Mesendoderm (in vitro differentiated cells): Measurements from ENCODE around the gene CD81.

Experiments used
- DNase-seq: peaks from one replicate; pipeline ENCODE4 v3.0.0; 2013
- H2AK5ac ChIP-seq: 2 replicates; pipeline ENCODE4 v1.6.1; 2013; ENCODE audit warnings: low read length, inconsistent platforms
- H2BK120ac ChIP-seq: 2 replicates; pipeline ENCODE4 v1.6.1; 2013; ENCODE audit warnings: low read depth, mild to moderate bottlenecking, low read length, moderate library complexity, mixed read lengths
- H2BK15ac ChIP-seq: replicated peaks from 2 replicates; pipeline ENCODE4 v1.6.1; 2013; ENCODE audit warnings: low read depth, mild to moderate bottlenecking, moderate library complexity
- H2BK5ac ChIP-seq: 2 replicates; pipeline ENCODE4 v1.6.1; 2013; ENCODE audit warnings: low read length, inconsistent platforms
- H3K18ac ChIP-seq: 2 replicates; pipeline ENCODE4 v1.6.1; 2013; ENCODE audit warnings: mild to moderate bottlenecking, low read length, mixed read lengths
- H3K23ac ChIP-seq: one replicate; pipeline ENCODE4 v1.6.1; 2013; ENCODE audit warnings: low read length
- H3K27ac ChIP-seq: 2 replicates; pipeline ENCODE4 v1.5.1; 2013; ENCODE audit warnings: low read depth, mild to moderate bottlenecking, inconsistent platforms, low read length, moderate library complexity
- H3K27me3 ChIP-seq: 2 replicates; pipeline ENCODE4 v1.6.1; 2013; ENCODE audit warnings: low read length, control low read depth, mild to moderate bottlenecking, inconsistent platforms; ENCODE audit not compliant: insufficient read depth, poor library complexity
- H3K36me3 ChIP-seq: 2 replicates; pipeline ENCODE4 v1.6.1; 2013; ENCODE audit warnings: low read length, inconsistent platforms; ENCODE audit not compliant: control insufficient read depth, insufficient read depth
- H3K4ac ChIP-seq: one replicate; pipeline ENCODE4 v1.6.1; 2013; ENCODE audit warnings: low read depth, mild to moderate bottlenecking, low read length, moderate library complexity
- H3K4me1 ChIP-seq: 2 replicates; pipeline ENCODE4 v1.6.1; 2013; ENCODE audit warnings: low read depth, low read length, inconsistent platforms; ENCODE audit not compliant: control insufficient read depth
- H3K4me2 ChIP-seq: 2 replicates; pipeline ENCODE4 v1.6.1; 2013; ENCODE audit warnings: low read length
- H3K4me3 ChIP-seq: 2 replicates; pipeline ENCODE4 v1.5.1; 2013; ENCODE audit warnings: mild to moderate bottlenecking, low read length
- H3K56ac ChIP-seq: one replicate; pipeline ENCODE4 v1.6.1; 2013; ENCODE audit warnings: low read length
- H3K79me1 ChIP-seq: 2 replicates; pipeline ENCODE4 v1.6.1; 2013; ENCODE audit warnings: low read length, inconsistent platforms
- H3K79me2 ChIP-seq: 2 replicates; pipeline ENCODE4 v1.6.1; 2013; ENCODE audit warnings: mild to moderate bottlenecking, low read length; ENCODE audit not compliant: control insufficient read depth, insufficient read depth
- H3K9ac ChIP-seq: 2 replicates; pipeline ENCODE4 v1.6.1; 2013; ENCODE audit warnings: low read length, inconsistent platforms
- H4K5ac ChIP-seq: one replicate; pipeline ENCODE4 v1.6.1; 2013; ENCODE audit warnings: low read length
- H4K8ac ChIP-seq: one replicate; pipeline ENCODE4 v1.6.1; 2013; ENCODE audit warnings: low read depth, mild to moderate bottlenecking, control low read depth, low read length, moderate library complexity
- WGBS: extraction: QIAGEN DNeasy Blood & Tissue Kit; methylation state at CpG from one replicate; pipeline ENCODE4 v1.1.7; 2013; ENCODE audit warnings: low lambda C conversion rate, missing lambda C conversion rate; ENCODE audit not compliant: insufficient coverage; ENCODE audit errors: extremely low coverage; 5-methylcytosine and 5-hydroxymethylcytosine counted together

The CD81 gene

GRCh38 chr11:2436013-2436520 lies 59.0 kb downstream of the CD81 start:
- no CpG with 5 or more reads among the region's 10 CpGs for WGBS
- no peak for DNase-seq
- Histone ChIP-seq H3K23ac (no peak overlapping the region), H4K8ac (no peak overlapping the region), H3K18ac (no peak overlapping the region), H3K79me2 (no peaks in the 10 kb centered on the region), H3K79me1 (no peaks in the 10 kb centered on the region), H3K4me3 (no peak overlapping the region), H3K56ac (no peak overlapping the region), H3K4ac (no peak overlapping the region), H3K27ac (no peak overlapping the region), H2BK120ac (no peak overlapping the region), H3K4me1 (no peaks in the 10 kb centered on the region), H3K9ac (no peak overlapping the region), H3K36me3 (no peaks in the 10 kb centered on the region), H3K4me2 (no peak overlapping the region), H3K27me3 (no peaks in the 10 kb centered on the region), H4K5ac (no peak overlapping the region), H2BK15ac (no peak overlapping the region), H2BK5ac (no peak overlapping the region), H2AK5ac (no peak overlapping the region)

GRCh38 chr11:2436521-2437031 lies 59.5 kb downstream of the CD81 start:
- Histone ChIP-seq H3K4ac (no peak overlapping the region), H3K4me2 (no peak overlapping the region), H3K27me3 (no peaks in the 10 kb centered on the region), H2BK120ac (no peak overlapping the region), H3K27ac (no peak overlapping the region), H4K5ac (no peak overlapping the region), H3K23ac (no peak overlapping the region), H2AK5ac (no peak overlapping the region), H4K8ac (no peak overlapping the region), H3K9ac (no peak overlapping the region), H2BK15ac (no peak overlapping the region), H3K4me3 (no peak overlapping the region), H3K56ac (no peak overlapping the region), H2BK5ac (no peak overlapping the region), H3K4me1 (no peaks in the 10 kb centered on the region), H3K79me1 (no peaks in the 10 kb centered on the region), H3K18ac (no peak overlapping the region), H3K36me3 (no peaks in the 10 kb centered on the region), H3K79me2 (no peaks in the 10 kb centered on the region)
- no peak for DNase-seq
- no CpG with 5 or more reads among the region's 13 CpGs for WGBS

- no peak overlapping the region for H2BK5ac ChIP-seq
- no peak overlapping the region for H3K4me3 ChIP-seq
- H3K23ac ChIP-seq, result no peak overlapping the region
- no peak overlapping the region for H3K9ac ChIP-seq
- no peak overlapping the region for H2AK5ac ChIP-seq
- no peak overlapping the region for H3K18ac ChIP-seq
- no peak overlapping the region for H3K27ac ChIP-seq
- no peaks in the 10 kb centered on the region for H3K4me1 ChIP-seq
- no peaks in the 10 kb centered on the region for H3K36me3 ChIP-seq
- H2BK120ac ChIP-seq, result no peak overlapping the region
- H3K27me3 ChIP-seq, result no peaks in the 10 kb centered on the region
- no peaks in the 10 kb centered on the region for H3K79me2 ChIP-seq
- no peak for DNase-seq
- H3K56ac ChIP-seq, result no peak overlapping the region
- no peak overlapping the region for H2BK15ac ChIP-seq
- H3K4me2 ChIP-seq, result no peak overlapping the region
- no peak overlapping the region for H3K4ac ChIP-seq
- WGBS, result no CpG with 5 or more reads among the region's 4 CpGs
- no peak overlapping the region for H4K8ac ChIP-seq
- H4K5ac ChIP-seq, result no peak overlapping the region
- H3K79me1 ChIP-seq, result no peaks in the 10 kb centered on the region
These were observed 60.4 kb downstream of the CD81 start for GRCh38 chr11:2437516-2437915.

DNA sequence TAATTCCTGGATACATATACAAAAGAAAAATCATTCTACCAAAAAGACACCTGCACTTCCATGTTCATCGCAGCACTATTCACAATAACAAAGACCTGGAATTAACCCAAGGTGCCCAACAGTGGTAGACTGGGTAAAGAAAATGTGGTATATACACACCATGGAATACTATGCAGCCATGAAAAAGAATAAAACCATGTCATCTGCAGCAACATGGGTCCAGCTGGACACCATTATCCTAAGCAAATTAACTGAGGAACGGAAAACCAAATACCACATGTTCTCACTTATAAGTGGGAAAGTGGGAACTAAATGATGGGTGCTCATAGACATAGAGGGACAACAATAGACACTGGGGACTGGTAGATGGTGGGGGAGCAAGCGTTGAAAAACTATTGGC lies 62.7 kb downstream of the CD81 start:
- Histone ChIP-seq H3K23ac (no peak overlapping the region), H3K9ac (no peak overlapping the region), H3K4me2 (no peak overlapping the region), H2BK120ac (no peak overlapping the region), H3K4me3 (no peak overlapping the region), H4K8ac (no peak overlapping the region), H3K4ac (no peak overlapping the region), H3K79me2 (no peaks in the 10 kb centered on the region), H3K18ac (no peak overlapping the region), H3K27me3 (no peaks in the 10 kb centered on the region), H3K79me1 (no peaks in the 10 kb centered on the region), H3K56ac (no peak overlapping the region), H2AK5ac (no peak overlapping the region), H2BK5ac (no peak overlapping the region), H4K5ac (no peak overlapping the region), H2BK15ac (no peak overlapping the region), H3K4me1 (no peaks in the 10 kb centered on the region), H3K27ac (no peak overlapping the region), H3K36me3 (no peaks in the 10 kb centered on the region)
- no CpG with 5 or more reads among the region's 3 CpGs for WGBS
- DNase-seq, result no peak

- Histone ChIP-seq H3K18ac (no peak overlapping the region), H3K9ac (no peak overlapping the region), H3K27ac (no peak overlapping the region), H2BK120ac (no peak overlapping the region), H3K56ac (no peak overlapping the region), H2BK5ac (no peak overlapping the region), H3K79me2 (no peaks in the 10 kb centered on the region), H3K4me3 (no peak overlapping the region), H3K27me3 (peaks cover 6% of the 10 kb centered on the region), H3K79me1 (no peaks in the 10 kb centered on the region), H3K4ac (no peak overlapping the region), H3K4me2 (no peak overlapping the region), H3K23ac (no peak overlapping the region), H4K5ac (no peak overlapping the region), H3K36me3 (no peaks in the 10 kb centered on the region), H4K8ac (no peak overlapping the region), H2AK5ac (no peak overlapping the region), H3K4me1 (no peaks in the 10 kb centered on the region), H2BK15ac (no peak overlapping the region)
- WGBS, result no CpG with 5 or more reads among the region's 8 CpGs
- no peak for DNase-seq
These were observed 63.5 kb downstream of the CD81 start for GRCh38 chr11:2440646-2441045.

- H3K4me3 ChIP-seq, result no peak overlapping the region
- no peak overlapping the region for H2BK15ac ChIP-seq
- H2BK5ac ChIP-seq, result no peak overlapping the region
- H3K4me2 ChIP-seq, result no peak overlapping the region
- H3K4me1 ChIP-seq, result no peaks in the 10 kb centered on the region
- H2AK5ac ChIP-seq, result no peak overlapping the region
- no peaks in the 10 kb centered on the region for H3K79me2 ChIP-seq
- H3K9ac ChIP-seq, result no peak overlapping the region
- H3K27ac ChIP-seq, result no peak overlapping the region
- no peak for DNase-seq
- no CpG with 5 or more reads among the region's 4 CpGs for WGBS
- no peaks in the 10 kb centered on the region for H3K79me1 ChIP-seq
- no peak overlapping the region for H3K56ac ChIP-seq
- H3K36me3 ChIP-seq, result no peaks in the 10 kb centered on the region
- no peak overlapping the region for H4K5ac ChIP-seq
- H4K8ac ChIP-seq, result no peak overlapping the region
- no peak overlapping the region for H3K18ac ChIP-seq
- H3K23ac ChIP-seq, result no peak overlapping the region
- peaks cover 11% of the 10 kb centered on the region for H3K27me3 ChIP-seq
- H2BK120ac ChIP-seq, result no peak overlapping the region
- no peak overlapping the region for H3K4ac ChIP-seq
These were observed 64.1 kb downstream of the CD81 start for GRCh38 chr11:2441171-2441570.
